ENCODE data around the gene TP53TG3.
"Not testable (repeated sequence)": the region's sequence is repeated elsewhere in the genome, so short reads cannot be mapped to it uniquely, and the experiment has no call there.

TP53TG3 gene, protein sequence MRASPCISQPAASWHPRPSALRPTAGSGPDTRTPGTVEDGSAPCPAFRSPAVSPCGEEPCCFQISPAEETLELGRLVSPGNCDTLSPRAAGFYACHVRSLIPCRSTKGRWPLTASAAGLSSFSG

DNA sequence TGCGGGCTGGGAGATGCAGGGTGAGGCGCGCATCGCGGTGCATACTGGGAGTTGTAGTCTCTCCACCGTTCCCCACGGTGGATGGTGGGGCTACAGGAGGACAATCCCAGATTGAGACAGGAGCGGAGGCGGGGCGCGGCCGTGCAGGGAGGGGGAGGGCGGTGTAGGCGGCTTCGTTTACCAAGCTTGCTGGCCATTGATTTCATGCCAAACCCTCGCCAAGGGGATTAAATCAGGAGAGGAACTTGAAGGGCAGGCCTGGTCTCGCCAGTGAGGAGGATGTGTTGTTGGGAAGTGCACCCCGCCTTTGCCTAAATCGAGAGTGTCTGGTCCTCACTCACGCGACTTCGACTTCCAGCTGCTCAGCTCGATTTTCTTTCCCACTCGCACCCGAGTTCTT lies at the start of gene TP53TG3:
TSS of gene TP53TG3 (minus strand) at position 101 of the 400 bp plus-strand sequence. CDS start at position 33, 68 bp downstream.
- not testable (repeated sequence) for DNase-seq (ENCODE audit: low read depth)

DNA sequence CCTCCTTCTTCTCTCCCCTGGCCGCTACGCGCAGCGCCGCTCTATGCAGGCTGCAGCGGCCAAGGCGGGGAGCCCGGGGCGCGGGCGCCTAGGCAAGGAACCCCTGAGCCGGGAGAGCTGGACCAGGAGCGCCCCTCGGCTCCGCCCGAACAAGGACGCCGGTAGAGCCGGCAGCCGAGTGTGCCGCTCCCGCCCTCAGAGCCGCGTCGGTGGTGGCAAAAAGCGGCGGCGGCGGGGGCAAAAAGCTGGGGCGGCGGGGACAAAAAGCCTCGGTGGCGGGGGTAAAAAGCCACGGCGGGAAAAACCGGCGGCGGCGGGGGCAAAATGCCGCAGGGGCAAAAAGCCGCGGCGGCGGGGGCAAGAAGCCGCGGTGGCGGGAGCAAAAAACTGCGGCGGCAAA lies 25.1 kb downstream of the TP53TG3 start:
- H3K4me3 ChIP-seq (ENCODE audit: low read length); DNase-seq (ENCODE audit: low read depth): not testable (repeated sequence)

More for the DNA sequence above, at the start of gene TP53TG3:
- H3K4me3 ChIP-seq (ENCODE audit: low read length) = not testable (repeated sequence)

DNA sequence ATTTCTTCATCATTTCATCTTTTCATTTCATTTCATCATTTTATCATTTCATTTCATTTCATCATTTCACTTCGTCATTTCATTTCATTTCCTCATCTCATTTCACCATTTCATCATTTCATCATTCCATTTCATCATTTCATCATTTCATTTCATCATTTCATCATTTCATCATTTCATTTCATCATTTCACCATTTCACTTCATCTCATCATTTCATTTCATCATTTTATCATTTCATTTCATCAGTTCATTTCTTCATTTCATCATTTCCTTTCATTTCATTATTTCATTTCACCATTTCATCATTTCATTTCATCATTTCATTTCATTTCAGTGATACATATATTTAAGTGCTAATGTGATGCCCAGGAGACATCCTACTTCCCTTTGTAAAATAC lies 28.4 kb downstream of the TP53TG3 start:
- H3K4me3 ChIP-seq (ENCODE audit: low read length); DNase-seq (ENCODE audit: low read depth): not testable (repeated sequence)

DNA sequence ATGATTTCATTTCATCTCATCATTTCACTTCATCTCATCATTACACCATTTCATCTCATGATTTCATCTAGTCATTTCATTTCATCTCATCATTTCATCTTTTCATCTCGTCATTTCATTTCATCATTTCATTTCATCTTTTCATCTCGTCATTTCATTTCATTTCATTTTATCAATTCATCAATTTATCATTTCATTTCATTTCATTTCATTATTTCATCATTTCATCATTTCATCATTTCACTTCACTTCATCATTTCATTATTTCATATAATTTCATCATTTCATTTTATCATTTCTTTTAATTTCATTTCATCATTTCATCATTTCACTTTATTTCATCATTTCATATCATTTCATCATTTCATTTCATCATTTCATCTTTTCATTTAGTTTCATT lies 29.2 kb downstream of the TP53TG3 start:
- H3K4me3 ChIP-seq (ENCODE audit: low read length); DNase-seq (ENCODE audit: low read depth): not testable (repeated sequence)

DNA sequence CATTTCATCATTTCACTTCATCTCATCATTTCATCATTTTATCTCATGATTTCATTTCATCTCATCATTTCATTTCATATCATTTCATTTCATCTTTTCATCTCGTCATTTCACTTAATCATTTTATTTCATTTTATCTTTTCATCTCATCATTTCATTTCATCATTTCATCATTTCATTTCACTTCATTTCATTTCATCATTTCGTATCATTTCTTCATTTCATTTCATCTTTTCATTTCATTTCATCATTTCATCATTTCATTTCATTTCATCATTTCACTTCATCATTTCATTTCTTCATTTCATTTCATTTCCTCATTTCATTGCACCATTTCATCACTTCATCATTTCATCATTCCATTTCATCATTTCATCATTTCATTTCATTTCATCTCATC lies 29.8 kb downstream of the TP53TG3 start:
- not testable (repeated sequence) for H3K4me3 ChIP-seq (ENCODE audit: low read length)

DNA sequence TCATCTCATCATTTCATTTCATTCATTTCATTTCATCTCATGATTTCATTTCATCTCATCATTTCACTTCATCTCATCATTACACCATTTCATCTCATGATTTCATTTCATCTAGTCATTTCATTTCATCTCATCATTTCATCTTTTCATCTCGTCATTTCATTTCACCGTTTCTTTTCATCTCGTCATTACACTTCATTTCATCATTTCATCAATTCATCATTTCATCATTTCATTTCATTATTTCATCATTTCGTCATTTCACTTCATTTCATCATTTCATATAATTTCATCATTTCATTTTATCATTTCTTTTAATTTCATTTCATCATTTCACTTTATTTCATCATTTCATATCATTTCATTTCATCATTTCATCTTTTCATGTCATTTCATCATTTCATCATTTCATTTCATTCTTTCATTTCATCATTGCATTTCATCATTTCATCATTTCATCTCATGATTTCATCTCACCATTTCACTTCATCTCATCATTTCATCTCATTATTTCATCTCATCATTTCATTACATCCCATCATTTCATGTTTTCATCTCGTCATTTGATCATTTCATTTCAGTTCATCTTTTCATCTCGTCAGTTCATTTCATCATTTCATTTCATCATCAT lies 30.6 kb downstream of the TP53TG3 start:
- DNase-seq (ENCODE audit: low read depth) = not testable (repeated sequence)

More for the DNA sequence above, 29.8 kb downstream of the TP53TG3 start:
- DNase-seq (ENCODE audit: low read depth) = not testable (repeated sequence)

DNA sequence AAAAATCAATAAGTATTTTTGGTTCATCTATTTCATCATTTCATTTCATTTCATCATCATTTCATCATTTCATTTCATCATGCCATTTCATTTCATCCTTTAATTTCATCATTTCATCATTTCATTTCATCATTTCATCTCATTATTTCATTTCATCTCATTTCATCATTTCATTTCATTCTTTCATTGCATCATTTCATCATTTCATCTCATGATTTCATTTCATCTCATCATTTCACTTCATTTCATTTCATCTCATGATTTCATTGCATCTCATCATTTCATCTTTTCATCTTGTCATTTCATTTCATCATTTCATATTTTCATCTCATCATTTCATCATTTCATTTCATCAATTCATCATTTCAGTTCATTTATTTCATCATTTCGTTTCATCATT lies 31.2 kb downstream of the TP53TG3 start:
- not testable (repeated sequence) for DNase-seq (ENCODE audit: low read depth); H3K4me3 ChIP-seq (ENCODE audit: low read length)

More for the DNA sequence above, 30.6 kb downstream of the TP53TG3 start:
- H3K4me3 ChIP-seq (ENCODE audit: low read length) = not testable (repeated sequence)

DNA sequence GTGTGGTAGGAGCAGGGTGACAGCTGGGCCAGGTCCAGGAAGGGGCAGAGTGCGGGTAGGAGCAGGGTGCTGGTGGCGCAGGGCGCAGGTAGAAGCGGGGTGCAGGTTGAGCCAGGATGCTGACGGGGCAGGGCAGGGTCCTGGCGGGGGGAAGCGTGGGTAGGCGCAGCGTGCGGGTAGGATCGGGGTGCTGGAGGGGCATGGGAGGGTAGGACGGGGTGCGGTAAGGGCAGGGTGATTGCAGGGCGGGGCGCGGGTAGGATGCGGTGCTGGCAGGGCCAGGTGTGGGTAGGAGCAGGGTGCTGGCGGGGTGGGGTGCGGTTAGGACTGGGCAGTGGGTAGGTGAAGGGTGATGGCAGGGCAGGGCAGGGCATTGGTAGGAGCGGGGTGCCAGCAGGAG lies 38.4 kb downstream of the TP53TG3 start:
- not testable (repeated sequence) for H3K4me3 ChIP-seq (ENCODE audit: low read length)

DNA sequence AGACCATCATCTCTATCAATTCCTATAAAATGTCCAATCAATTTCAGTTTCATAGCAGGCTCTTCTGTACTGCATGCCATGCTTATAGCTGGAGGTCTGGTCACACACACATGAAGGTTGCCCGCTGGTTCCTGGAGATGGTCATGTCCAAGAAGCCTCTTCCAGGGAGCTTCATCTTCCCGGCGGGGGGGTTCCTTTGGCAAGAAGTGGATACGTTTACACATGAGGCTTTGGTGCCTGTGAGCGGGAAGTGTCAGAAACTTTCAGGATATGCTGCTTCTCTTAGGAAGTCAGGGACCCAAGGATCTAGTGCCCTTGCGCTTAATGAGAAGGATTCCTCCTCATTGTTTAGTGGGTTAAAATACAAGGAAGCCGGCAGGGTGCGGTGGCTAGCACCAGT lies 43.9 kb downstream of the TP53TG3 start:
- not testable (repeated sequence) for H3K4me3 ChIP-seq (ENCODE audit: low read length); DNase-seq (ENCODE audit: low read depth)

More for the DNA sequence above, 38.4 kb downstream of the TP53TG3 start:
- DNase-seq (ENCODE audit: low read depth) = not testable (repeated sequence)
